Measurements from ENCODE around the gene MOGAT2.
"Not testable (repeated sequence)": the region's sequence is repeated elsewhere in the genome, so short reads cannot be mapped to it uniquely, and the experiment has no call there.

DNA sequence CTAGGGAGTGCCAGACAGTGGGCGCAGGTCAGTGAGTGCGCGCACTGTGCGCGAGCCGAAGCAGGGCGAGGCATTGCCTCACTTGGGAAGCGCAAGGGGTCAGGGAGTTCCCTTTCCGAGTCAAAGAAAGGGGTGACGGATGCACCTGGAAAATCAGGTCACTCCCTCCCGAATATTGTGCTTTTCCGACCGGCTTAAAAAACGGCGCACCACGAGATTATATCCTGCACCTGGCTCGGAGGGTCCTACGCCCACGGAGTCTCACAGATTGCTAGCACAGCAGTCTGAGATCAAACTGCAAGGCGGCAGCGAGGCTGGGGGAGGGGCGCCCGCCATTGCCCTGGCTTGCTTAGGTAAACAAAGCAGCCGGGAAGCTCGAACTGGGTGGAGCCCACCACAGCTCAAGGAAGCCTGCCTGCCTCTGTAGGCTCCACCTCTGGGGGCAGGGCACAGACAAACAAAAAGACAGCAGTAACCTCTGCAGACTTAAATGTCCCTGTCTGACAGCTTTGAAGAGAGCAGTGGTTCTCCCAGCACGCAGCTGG, 31.2 kb downstream of the MOGAT2 start:
- not testable (repeated sequence) for TF ChIP-seq POLR2A (IDR thresholded peaks at IDR 0.05)
- TF ChIP-seq, protein P1, sequence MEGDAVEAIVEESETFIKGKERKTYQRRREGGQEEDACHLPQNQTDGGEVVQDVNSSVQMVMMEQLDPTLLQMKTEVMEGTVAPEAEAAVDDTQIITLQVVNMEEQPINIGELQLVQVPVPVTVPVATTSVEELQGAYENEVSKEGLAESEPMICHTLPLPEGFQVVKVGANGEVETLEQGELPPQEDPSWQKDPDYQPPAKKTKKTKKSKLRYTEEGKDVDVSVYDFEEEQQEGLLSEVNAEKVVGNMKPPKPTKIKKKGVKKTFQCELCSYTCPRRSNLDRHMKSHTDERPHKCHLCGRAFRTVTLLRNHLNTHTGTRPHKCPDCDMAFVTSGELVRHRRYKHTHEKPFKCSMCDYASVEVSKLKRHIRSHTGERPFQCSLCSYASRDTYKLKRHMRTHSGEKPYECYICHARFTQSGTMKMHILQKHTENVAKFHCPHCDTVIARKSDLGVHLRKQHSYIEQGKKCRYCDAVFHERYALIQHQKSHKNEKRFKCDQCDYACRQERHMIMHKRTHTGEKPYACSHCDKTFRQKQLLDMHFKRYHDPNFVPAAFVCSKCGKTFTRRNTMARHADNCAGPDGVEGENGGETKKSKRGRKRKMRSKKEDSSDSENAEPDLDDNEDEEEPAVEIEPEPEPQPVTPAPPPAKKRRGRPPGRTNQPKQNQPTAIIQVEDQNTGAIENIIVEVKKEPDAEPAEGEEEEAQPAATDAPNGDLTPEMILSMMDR (IDR thresholded peaks at IDR 0.05): not testable (repeated sequence)

Measured in adrenal gland (tissue), 5 donors.